Activated CD4-positive, alpha-beta T cell treated with anti-CD3 and anti-CD28 coated beads, Interleukin-2, amount 50 U/mL, for 24 hours (primary cell): ENCODE measurements around the gene ARPC5L.
"Not testable (repeated sequence)": the region's sequence is repeated elsewhere in the genome, so short reads cannot be mapped to it uniquely, and the experiment has no call there.

Source experiments
- DNase-seq, 2 donors: peaks; one replicate each; pipeline ENCODE4 v3.0.0-alpha.2; 2020; ENCODE audit warnings: low read depth in 1 of 2, low spot score in 1 of 2

Gene ARPC5L

GRCh38 chr9:124890179-124890578 lies 28.2 kb downstream of the ARPC5L start:
- DNase-seq = no peak

GRCh38 chr9:124894035-124894740 lies 32.3 kb downstream of the ARPC5L start:
- DNase-seq = no peak

GRCh38 chr9:124894741-124895170 lies 32.8 kb downstream of the ARPC5L start:
- DNase-seq = no peak

- no peak for DNase-seq
Observed at GRCh38 chr9:124897570-124898460, 35.9 kb downstream of the ARPC5L start.

GRCh38 chr9:124899845-124900244 lies 37.9 kb downstream of the ARPC5L start:
- no peak for DNase-seq

GRCh38 chr9:124906966-124907365 lies 45.0 kb downstream of the ARPC5L start:
- no peak for DNase-seq

- DNase-seq = no peak
Observed at GRCh38 chr9:124908098-124908497, 46.2 kb downstream of the ARPC5L start.

- no peak for DNase-seq
Observed at GRCh38 chr9:124911766-124912165, 49.8 kb downstream of the ARPC5L start.

- no peak for DNase-seq
Observed at GRCh38 chr9:124913378-124913777, 51.4 kb downstream of the ARPC5L start.

- DNase-seq = no peak
Observed at GRCh38 chr9:124914753-124915405, 52.9 kb downstream of the ARPC5L start.

- not testable (repeated sequence) for DNase-seq
Observed at GRCh38 chr9:124920394-124920793, 58.5 kb downstream of the ARPC5L start.
